Effector memory CD4-positive, alpha-beta T cell (primary cell): ENCODE results near the gene PRLH.

Source experiments
- DNase-seq, 3 donors: peaks; one replicate each; pipeline ENCODE4 v3.0.0-alpha.2; 2020
- H3K27ac ChIP-seq: 2 replicates; pipeline ENCODE4 v1.7.0; 2013; ENCODE audit warnings: mild to moderate bottlenecking, low read length, moderate library complexity; ENCODE audit not compliant: insufficient read depth, poor library complexity, severe bottlenecking
- H3K27me3 ChIP-seq: replicated peaks from 2 replicates; pipeline ENCODE4 v1.7.0; 2013; ENCODE audit warnings: mild to moderate bottlenecking, low read length; ENCODE audit not compliant: insufficient read depth, control insufficient read depth, poor library complexity, severe bottlenecking
- H3K36me3 ChIP-seq: 2 replicates; pipeline ENCODE4 v1.7.0; 2013; ENCODE audit warnings: mild to moderate bottlenecking, low read length, moderate library complexity; ENCODE audit not compliant: control insufficient read depth, insufficient read depth
- H3K4me1 ChIP-seq: 2 replicates; pipeline ENCODE4 v1.7.0; 2013; ENCODE audit warnings: low read length, mild to moderate bottlenecking; ENCODE audit not compliant: control insufficient read depth, insufficient read depth, poor library complexity, severe bottlenecking
- H3K4me3 ChIP-seq: 2 replicates; pipeline ENCODE4 v1.7.0; 2013; ENCODE audit warnings: low read length, low read depth, mild to moderate bottlenecking; ENCODE audit not compliant: insufficient read depth, poor library complexity, severe bottlenecking
- H3K9me3 ChIP-seq: 2 replicates; pipeline ENCODE4 v1.7.0; 2013; ENCODE audit warnings: mild to moderate bottlenecking, low read length, moderate library complexity; ENCODE audit not compliant: control insufficient read depth
- total RNA-seq, 3 donors: gene quantifications; one replicate each; lab custom pipeline; 2026; lab: John Stamatoyannopoulos, UW

PRLH gene
- 0 reads per million in 3 donors for total RNA-seq

GRCh38 chr2:237566401-237567235 is at the start of gene PRLH:
TSS of gene PRLH (plus strand) at chr2:237566574. CDS start at chr2:237566574, 0 bp downstream.
- no peak within 1 kb of the TSS for H3K4me3 ChIP-seq
- no peak for DNase-seq
- peaks cover under 1% of the 10 kb centered on the region for H3K4me1 ChIP-seq
- no peaks in the 10 kb centered on the region for H3K27me3 ChIP-seq
- H3K9me3 ChIP-seq = no peaks in the 10 kb centered on the region
- no peak within 1 kb of the TSS for H3K27ac ChIP-seq
- H3K36me3 ChIP-seq = no peaks in the 10 kb centered on the region

DNA sequence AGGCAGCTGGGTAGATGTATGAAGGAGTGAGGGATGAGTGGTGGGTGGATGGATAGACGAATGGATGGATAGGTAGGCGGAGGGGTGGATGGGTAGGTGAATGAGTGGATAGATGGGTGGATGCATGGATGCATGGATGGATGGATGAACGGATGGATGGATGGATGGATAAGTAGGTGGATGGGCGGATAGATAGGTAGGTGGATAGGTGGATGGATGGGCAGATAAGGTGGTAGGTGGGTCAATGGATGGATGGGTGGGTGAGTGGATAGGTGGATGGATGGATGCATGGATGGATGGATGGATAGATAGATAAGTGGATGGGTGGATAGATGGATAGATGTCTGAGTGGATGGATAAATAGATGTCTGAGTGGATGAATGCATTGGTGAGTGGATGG is 49.2 kb upstream of the PRLH start:
- Histone ChIP-seq H3K4me1 (no peaks in the 10 kb centered on the region), H3K4me3 (no peak overlapping the region), H3K27me3 (no peaks in the 10 kb centered on the region), H3K27ac (no peak overlapping the region), H3K9me3 (no peaks in the 10 kb centered on the region), H3K36me3 (no peaks in the 10 kb centered on the region)
- no peak for DNase-seq

DNA sequence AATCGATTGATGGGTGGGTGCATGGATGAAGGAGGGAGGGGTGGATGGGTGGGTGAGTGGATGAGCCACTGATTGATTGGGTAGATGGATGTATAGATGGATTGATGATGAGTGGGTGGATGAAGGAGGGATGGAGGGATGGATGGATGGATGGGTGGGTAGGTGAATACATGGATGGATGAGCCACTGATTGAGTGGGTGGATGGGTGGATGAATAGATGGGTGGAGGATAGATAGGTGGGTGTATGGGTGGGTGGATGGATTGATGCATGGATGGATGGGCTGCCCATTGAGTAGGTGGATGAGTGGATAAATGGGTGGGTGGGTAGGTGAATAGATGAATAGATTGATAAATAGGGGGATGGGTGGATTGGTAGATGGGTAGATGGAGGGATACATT is 48.4 kb upstream of the PRLH start:
- DNase-seq = no peak
- H3K4me1 ChIP-seq = no peaks in the 10 kb centered on the region
- no peak overlapping the region for H3K27ac ChIP-seq
- H3K27me3 ChIP-seq = no peaks in the 10 kb centered on the region
- H3K36me3 ChIP-seq = no peaks in the 10 kb centered on the region
- no peak overlapping the region for H3K4me3 ChIP-seq
- no peaks in the 10 kb centered on the region for H3K9me3 ChIP-seq

- no peak for DNase-seq
- Histone ChIP-seq H3K4me3 (no peak overlapping the region), H3K9me3 (no peaks in the 10 kb centered on the region), H3K36me3 (no peaks in the 10 kb centered on the region), H3K4me1 (no peaks in the 10 kb centered on the region), H3K27me3 (no peaks in the 10 kb centered on the region), H3K27ac (no peak overlapping the region)
These were observed 46.7 kb upstream of the PRLH start for GRCh38 chr2:237519506-237520245.

- Histone ChIP-seq H3K4me3 (no peak overlapping the region), H3K36me3 (no peaks in the 10 kb centered on the region), H3K4me1 (no peaks in the 10 kb centered on the region), H3K9me3 (no peaks in the 10 kb centered on the region), H3K27ac (no peak overlapping the region), H3K27me3 (no peaks in the 10 kb centered on the region)
- DNase-seq = no peak
These were observed 46.1 kb upstream of the PRLH start for GRCh38 chr2:237520290-237520689.

GRCh38 chr2:237524631-237525030 is 41.7 kb upstream of the PRLH start:
- Histone ChIP-seq H3K27me3 (no peaks in the 10 kb centered on the region), H3K36me3 (no peaks in the 10 kb centered on the region), H3K4me3 (no peak overlapping the region), H3K27ac (no peak overlapping the region), H3K9me3 (no peaks in the 10 kb centered on the region), H3K4me1 (no peaks in the 10 kb centered on the region)
- DNase-seq = no peak

DNA sequence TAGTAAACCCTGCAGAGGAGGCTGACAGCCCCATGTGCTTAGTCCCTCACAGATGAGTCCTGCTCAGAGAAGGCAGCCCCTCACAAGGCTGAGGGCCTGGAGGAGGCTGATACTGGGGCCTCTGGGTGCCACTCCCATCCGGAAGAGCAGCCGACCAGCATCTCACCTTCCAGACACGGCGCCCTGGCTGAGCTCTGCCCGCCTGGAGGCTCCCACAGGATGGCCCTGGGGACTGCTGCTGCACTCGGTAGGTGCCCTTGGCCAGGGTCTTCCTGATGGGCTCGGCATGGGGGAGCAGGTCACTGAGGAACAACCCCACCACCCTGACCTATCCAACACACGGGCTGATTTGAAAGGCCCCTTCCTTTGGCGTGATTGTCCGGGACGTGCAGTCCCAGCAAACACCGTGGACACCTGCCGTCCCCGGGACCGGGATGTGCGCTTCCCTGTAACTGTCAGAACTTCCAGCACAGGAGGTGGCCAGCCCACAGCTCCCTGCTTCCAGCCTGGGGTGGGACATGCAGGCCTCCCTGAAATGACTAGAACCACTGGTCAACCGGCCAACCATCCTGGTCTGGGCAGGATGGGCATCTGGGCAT is 40.7 kb upstream of the PRLH start:
- Histone ChIP-seq H3K27ac (no peak overlapping the region), H3K36me3 (no peaks in the 10 kb centered on the region), H3K27me3 (no peaks in the 10 kb centered on the region), H3K4me3 (no peak overlapping the region), H3K4me1 (no peaks in the 10 kb centered on the region), H3K9me3 (no peaks in the 10 kb centered on the region)
- no peak for DNase-seq

- DNase-seq = no peak
- no peaks in the 10 kb centered on the region for H3K36me3 ChIP-seq
- H3K9me3 ChIP-seq = no peaks in the 10 kb centered on the region
- H3K4me3 ChIP-seq = no peak overlapping the region
- no peak overlapping the region for H3K27ac ChIP-seq
- H3K4me1 ChIP-seq = no peaks in the 10 kb centered on the region
- no peaks in the 10 kb centered on the region for H3K27me3 ChIP-seq
These were observed 39.1 kb upstream of the PRLH start for GRCh38 chr2:237527233-237527632.

DNA sequence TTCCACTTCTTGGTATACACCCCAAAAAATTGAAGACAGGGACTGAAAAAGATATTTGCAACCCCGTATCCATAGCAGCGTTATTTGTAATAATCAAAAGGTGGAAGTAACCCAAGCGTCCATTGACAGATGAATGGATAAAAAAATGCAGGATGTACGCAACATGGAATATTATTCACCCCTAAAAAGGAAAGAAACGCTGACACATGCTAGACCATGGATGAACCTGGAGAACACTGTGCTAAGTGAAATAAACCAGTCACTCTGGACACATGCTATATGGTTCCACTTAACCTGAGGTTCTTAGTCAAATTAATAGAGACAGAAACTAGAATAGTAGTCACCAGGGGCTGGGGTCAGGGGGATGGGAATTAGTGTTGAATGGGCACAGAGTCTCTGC is 38.6 kb upstream of the PRLH start:
- Histone ChIP-seq H3K27ac (no peak overlapping the region), H3K4me1 (no peaks in the 10 kb centered on the region), H3K4me3 (no peak overlapping the region), H3K27me3 (no peaks in the 10 kb centered on the region), H3K36me3 (no peaks in the 10 kb centered on the region), H3K9me3 (no peaks in the 10 kb centered on the region)
- DNase-seq = no peak
